Esophagus squamous epithelium (tissue), 5 donors: Measurements from ENCODE around the gene PDE7B. TPM values are rescaled to one million over a fixed set of nuclear protein-coding genes. Genes with fewer than 3 reads are reported as not detected.

Experiments
- DNase-seq: peaks from one replicate; lab custom pipeline; 2025; lab: John Stamatoyannopoulos, UW
- H3K27ac ChIP-seq, 4 donors: fragments of 200-600 bp; sonication (generic); one replicate each; pipeline ENCODE4 v1.5.1; 2016 to 2019; ENCODE audit warnings: mild to moderate bottlenecking in 1 of 4
- H3K27me3 ChIP-seq, 4 donors: fragments of 200-600 bp; sonication (generic); 1 replicate in 3 of 4; 2 replicates in 1 of 4; pipeline versions ENCODE4 v1.5.1 to v1.6.0; 2017 to 2021; ENCODE audit warnings: antibody characterized with exemption in 1 of 4
- H3K36me3 ChIP-seq, 3 donors: fragments of 200-600 bp; sonication (generic); one replicate each; pipeline ENCODE4 v1.5.1; 2016 to 2019
- H3K4me1 ChIP-seq, 3 donors: fragments of 200-600 bp; sonication (generic); one replicate each; pipeline ENCODE4 v1.5.1; 2017 to 2019
- H3K4me3 ChIP-seq, 4 donors: fragments of 200-600 bp; sonication (generic); 1 replicate in 3 of 4; 2 replicates in 1 of 4; pipeline ENCODE4 v1.5.1; 2016 to 2019; ENCODE audit warnings: mild to moderate bottlenecking in 2 of 4, moderate library complexity in 1 of 4
- H3K9me3 ChIP-seq, 3 donors: fragments of 200-600 bp; sonication (generic); one replicate each; pipeline ENCODE4 v1.5.1; 2016 to 2019
- POLR2A ChIP-seq, 4 donors: fragments of 450-650 bp; IDR thresholded peaks; one replicate each; pipeline ENCODE4 v1.6.1; 2017; ENCODE audit warnings: antibody characterized with exemption in 4 of 4, mild to moderate bottlenecking in 4 of 4, moderate library complexity in 3 of 4
- WGBS, 2 donors: methylation state at CpG; one replicate each; pipeline ENCODE4 v1.1.5; 2018; 5-methylcytosine and 5-hydroxymethylcytosine counted together
- intact Hi-C: fragments of 100-400 bp; cut with DNase I; formaldehyde crosslinking; loops from one replicate; pipeline ENCODE4 v1.15.0; 2022
- total RNA-seq, 4 donors: library from RNA; depleted of rRNA; stranded (reverse); fragments of >200 nt; gene quantifications; one replicate each; pipeline ENCODE4 v1.1.0, GENCODE V29; 2016
- TF ChIP-seq, protein P1 (sequence below), 6 experiments: fragments of 450-650 bp in 4 of 6; fragments of 200-600 bp in 2 of 6; sonication (generic) in 2 of 6; IDR thresholded peaks; one replicate each; pipeline ENCODE4 v1.5.1; 2016 to 2019; ENCODE audit warnings: antibody characterized with exemption in 6 of 6, mild to moderate bottlenecking in 4 of 6, moderate library complexity in 4 of 6
- donor health status: DM: yes; HTN: yes; CAD: no.

The PDE7B gene
- total RNA-seq, 4 donors from 2014 or later: 0.08 to 6.1 (median 0.47) TPM

DNA sequence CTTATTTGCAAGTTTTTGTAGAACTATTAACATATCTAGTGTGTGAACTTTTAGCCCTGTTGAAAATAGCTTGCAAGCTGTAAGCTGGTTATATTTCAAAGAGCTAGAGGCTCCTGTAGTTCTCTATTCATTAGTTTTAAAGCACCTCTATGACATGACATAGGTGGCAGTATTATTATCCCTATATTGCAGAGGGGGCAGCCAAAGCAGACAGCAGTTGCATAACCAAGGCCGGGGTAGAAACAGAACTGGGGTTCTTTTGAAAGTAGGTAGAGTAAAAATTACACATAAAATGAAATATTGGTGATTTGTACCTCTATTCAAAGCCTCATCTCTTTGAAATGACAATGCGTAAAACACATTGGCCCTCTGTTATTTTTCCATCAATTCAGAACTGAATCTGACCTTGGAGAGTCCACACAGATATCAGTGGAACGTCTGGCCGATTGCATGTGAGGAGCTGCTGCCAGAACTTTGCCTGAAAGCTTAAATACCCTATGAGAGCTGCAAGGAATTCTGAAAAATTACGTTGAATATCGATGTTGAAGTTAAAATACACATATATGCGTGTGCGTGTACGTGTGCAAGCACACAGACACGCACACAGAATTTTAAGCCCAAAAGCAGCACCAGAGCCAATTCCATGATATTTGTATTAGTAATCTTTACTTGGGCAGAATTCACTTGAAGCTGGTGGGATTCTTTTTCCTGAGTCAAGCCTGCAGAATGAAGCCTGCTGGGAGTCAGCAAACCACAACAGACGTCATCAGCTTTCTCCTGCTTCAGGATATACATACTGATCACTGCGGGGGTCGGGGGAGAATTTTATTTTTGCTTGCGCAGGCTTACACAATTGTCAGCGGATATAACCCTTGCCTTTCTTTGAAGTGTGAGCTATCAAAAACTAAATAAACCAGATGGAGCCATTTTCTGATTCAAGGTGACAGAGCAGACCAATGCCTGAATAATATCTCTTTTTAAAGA lies 163.2 kb downstream of the PDE7B start:
- TF ChIP-seq, protein P1, sequence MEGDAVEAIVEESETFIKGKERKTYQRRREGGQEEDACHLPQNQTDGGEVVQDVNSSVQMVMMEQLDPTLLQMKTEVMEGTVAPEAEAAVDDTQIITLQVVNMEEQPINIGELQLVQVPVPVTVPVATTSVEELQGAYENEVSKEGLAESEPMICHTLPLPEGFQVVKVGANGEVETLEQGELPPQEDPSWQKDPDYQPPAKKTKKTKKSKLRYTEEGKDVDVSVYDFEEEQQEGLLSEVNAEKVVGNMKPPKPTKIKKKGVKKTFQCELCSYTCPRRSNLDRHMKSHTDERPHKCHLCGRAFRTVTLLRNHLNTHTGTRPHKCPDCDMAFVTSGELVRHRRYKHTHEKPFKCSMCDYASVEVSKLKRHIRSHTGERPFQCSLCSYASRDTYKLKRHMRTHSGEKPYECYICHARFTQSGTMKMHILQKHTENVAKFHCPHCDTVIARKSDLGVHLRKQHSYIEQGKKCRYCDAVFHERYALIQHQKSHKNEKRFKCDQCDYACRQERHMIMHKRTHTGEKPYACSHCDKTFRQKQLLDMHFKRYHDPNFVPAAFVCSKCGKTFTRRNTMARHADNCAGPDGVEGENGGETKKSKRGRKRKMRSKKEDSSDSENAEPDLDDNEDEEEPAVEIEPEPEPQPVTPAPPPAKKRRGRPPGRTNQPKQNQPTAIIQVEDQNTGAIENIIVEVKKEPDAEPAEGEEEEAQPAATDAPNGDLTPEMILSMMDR (IDR thresholded peaks at IDR 0.05): no peak
- TF ChIP-seq POLR2A (IDR thresholded peaks at IDR 0.05): no peak
- 62 to 78% methylated on average over 12 to 15 of the region's 15 CpGs for WGBS, 2 donors
- no peaks in the 10 kb centered on the region for H3K4me1 ChIP-seq
- H3K9me3 ChIP-seq: no peaks in the 10 kb centered on the region
- intact Hi-C loops: no loop called here
- no peak overlapping the region for H3K4me3 ChIP-seq
- no peaks in the 10 kb centered on the region for H3K36me3 ChIP-seq
- H3K27me3 ChIP-seq: no peaks in the 10 kb centered on the region
- no peak for DNase-seq
- H3K27ac ChIP-seq: no peak overlapping the region

DNA sequence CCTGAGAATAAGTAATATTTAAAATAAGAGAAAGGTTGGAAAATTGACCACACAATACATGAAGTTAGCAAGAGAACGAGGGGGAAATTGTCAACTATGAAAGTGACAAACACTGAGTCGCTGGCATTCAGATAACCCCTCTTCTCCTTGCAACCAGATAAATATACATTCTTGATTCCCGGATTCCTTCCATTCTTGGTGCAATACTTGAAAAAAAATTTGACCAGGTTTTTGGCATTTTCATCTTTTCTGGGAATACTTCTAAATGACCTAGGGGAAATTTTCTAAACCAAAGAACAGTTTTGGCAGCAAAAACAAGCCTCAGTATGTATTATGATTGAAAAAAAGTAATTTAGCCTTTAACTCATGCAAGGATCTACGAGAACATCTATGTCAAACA lies 164.0 kb downstream of the PDE7B start:
- H3K9me3 ChIP-seq: no peaks in the 10 kb centered on the region
- H3K27ac ChIP-seq: no peak overlapping the region
- intact Hi-C loops: no loop called here
- H3K36me3 ChIP-seq: no peaks in the 10 kb centered on the region
- TF ChIP-seq POLR2A (IDR thresholded peaks at IDR 0.05): no peak
- TF ChIP-seq, protein P1 (IDR thresholded peaks at IDR 0.05): no peak
- H3K4me3 ChIP-seq: no peak overlapping the region
- no peaks in the 10 kb centered on the region for H3K27me3 ChIP-seq
- 69% methylated on average over 4 of the region's 4 CpGs for WGBS, 2 donors
- no peak for DNase-seq
- no peaks in the 10 kb centered on the region for H3K4me1 ChIP-seq

DNA sequence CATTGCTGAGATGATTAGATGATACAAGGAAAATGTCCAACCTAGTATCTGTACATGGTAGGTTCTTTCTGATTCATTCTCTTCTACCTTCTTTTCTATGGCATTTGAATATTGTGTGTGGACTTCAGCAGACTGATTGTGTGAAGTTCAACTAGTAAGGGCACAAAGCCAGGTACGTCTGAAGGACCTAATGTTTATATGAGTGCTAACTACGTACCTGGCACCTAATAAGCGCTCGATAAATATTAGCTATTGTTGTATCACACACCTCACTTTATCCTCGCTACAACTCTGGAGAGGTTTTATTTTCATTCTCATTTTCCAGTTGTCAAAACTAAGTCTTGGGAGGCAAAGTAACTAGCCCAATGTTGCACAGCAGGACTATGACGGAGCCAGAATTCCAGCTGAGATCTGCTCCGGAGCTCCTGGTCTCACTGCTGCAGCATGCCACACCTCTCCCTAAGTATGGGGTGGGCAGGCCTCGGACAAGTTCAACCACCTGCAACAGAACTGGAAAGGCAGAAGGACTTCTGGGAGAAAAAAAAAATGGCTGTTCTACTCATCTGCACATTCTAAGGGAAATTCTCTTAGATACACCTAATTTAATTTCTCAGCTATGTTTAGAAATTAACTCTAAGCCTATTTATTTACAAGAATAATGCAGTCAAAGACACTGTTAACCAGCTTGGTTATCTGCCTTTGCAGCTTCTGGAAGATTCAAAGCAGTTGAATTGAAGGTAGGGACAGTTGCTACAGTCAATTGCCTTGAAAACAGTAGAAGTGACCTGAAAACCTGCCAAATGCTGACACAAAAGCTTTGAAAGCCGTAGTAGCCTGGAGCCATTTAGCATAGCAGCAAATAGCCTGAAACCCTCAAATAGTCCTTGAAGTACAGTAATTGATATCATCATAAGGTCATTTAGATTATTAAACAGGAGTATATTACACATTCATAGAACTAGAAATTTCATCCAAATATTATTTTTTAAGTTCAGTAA lies 165.0 kb downstream of the PDE7B start:
- Histone ChIP-seq H3K4me3 (no peak overlapping the region), H3K36me3 (no peaks in the 10 kb centered on the region), H3K9me3 (no peaks in the 10 kb centered on the region), H3K27ac (no peak overlapping the region), H3K27me3 (no peaks in the 10 kb centered on the region), H3K4me1 (no peaks in the 10 kb centered on the region)
- intact Hi-C loops: no loop called here
- 76 to 83% methylated on average over 9 of the region's 9 CpGs for WGBS, 2 donors
- DNase-seq: no peak
- TF ChIP-seq, protein P1 (IDR thresholded peaks at IDR 0.05): no peak
- no peak for TF ChIP-seq POLR2A (IDR thresholded peaks at IDR 0.05)

DNA sequence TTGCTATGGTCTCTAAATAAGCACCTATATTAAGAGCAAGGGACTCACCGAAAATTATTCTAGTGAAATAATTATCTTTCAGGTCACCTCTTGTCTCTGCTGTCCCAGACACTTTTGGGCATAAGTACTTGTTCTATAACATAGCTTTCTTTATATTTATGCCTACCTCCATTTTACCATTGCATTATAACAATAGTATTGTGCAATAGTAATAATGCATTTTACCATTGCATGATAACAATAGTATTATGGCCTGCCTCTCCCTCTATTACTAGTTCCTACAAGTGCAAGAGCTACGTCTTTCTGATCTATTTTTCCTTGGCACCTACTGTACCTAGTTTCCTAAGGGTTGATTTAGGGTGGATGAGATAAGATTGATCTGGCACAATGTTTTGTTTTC lies 169.2 kb downstream of the PDE7B start:
- intact Hi-C loops: no loop called here
- no peak overlapping the region for H3K27ac ChIP-seq
- H3K36me3 ChIP-seq: no peaks in the 10 kb centered on the region
- H3K4me1 ChIP-seq: no peaks in the 10 kb centered on the region
- TF ChIP-seq, protein P1 (IDR thresholded peaks at IDR 0.05): no peak
- no peak for TF ChIP-seq POLR2A (IDR thresholded peaks at IDR 0.05)
- H3K9me3 ChIP-seq: no peaks in the 10 kb centered on the region
- H3K4me3 ChIP-seq: no peak overlapping the region
- DNase-seq: no peak
- no peaks in the 10 kb centered on the region for H3K27me3 ChIP-seq
- WGBS, 2 donors: 68 to 72% methylated on average over 2 of the region's 2 CpGs
